ENCODE data around the gene LOC101059915.

Gene LOC101059915

GRCh38 chrX:71667328-71668247 lies at the start of gene LOC101059915:
Gene LOC101059915 (plus strand): TSS chrX:71667546.
- Mint-ChIP-seq H3K4me3 (no peak within 1 kb of the TSS), H3K9me3 (no peaks in the 10 kb centered on the region), H3K36me3 (no peaks in the 10 kb centered on the region), H3K27ac (no peak within 1 kb of the TSS), H3K27me3 (peaks cover 4% of the 10 kb centered on the region), H3K4me1 (peaks cover 34% of the 10 kb centered on the region)
- DNase-seq: no peak

GRCh38 chrX:71617742-71618141 lies 49.6 kb upstream of the LOC101059915 start:
- H3K4me3 Mint-ChIP-seq: peak overlapping the region; percentile 94
- H3K27ac Mint-ChIP-seq: peak overlapping the region; percentile 96
- H3K9me3 Mint-ChIP-seq: peaks cover 4% of the 10 kb centered on the region
- peaks cover 60% of the 10 kb centered on the region for H3K36me3 Mint-ChIP-seq
- DNase-seq: peak; percentile 28
- H3K4me1 Mint-ChIP-seq: peaks cover 55% of the 10 kb centered on the region
- H3K27me3 Mint-ChIP-seq: no peaks in the 10 kb centered on the region

GRCh38 chrX:71618303-71618721 lies 49.0 kb upstream of the LOC101059915 start, which contains the start of gene CXCR3:
Gene CXCR3 (minus strand): TSS chrX:71618511. CDS start chrX:71618449, 62 bp downstream.
- Mint-ChIP-seq H3K4me1 (peaks cover 60% of the 10 kb centered on the region), H3K4me3 (peak within 1 kb of the TSS; percentile 94), H3K9me3 (peaks cover 4% of the 10 kb centered on the region), H3K27ac (peak within 1 kb of the TSS; percentile 96), H3K36me3 (peaks cover 54% of the 10 kb centered on the region), H3K27me3 (no peaks in the 10 kb centered on the region)
- DNase-seq: peak; percentile 85

GRCh38 chrX:71618787-71619186 lies 48.6 kb upstream of the LOC101059915 start:
- H3K27ac Mint-ChIP-seq: peak overlapping the region; percentile 96
- no peak for DNase-seq
- peaks cover 4% of the 10 kb centered on the region for H3K9me3 Mint-ChIP-seq
- peaks cover 65% of the 10 kb centered on the region for H3K4me1 Mint-ChIP-seq
- H3K36me3 Mint-ChIP-seq: peaks cover 50% of the 10 kb centered on the region
- H3K4me3 Mint-ChIP-seq: peak overlapping the region; percentile 94
- H3K27me3 Mint-ChIP-seq: no peaks in the 10 kb centered on the region

GRCh38 chrX:71619193-71619592 lies 48.2 kb upstream of the LOC101059915 start:
- DNase-seq: peak; percentile 76
- peak overlapping the region; percentile 96 for H3K27ac Mint-ChIP-seq
- no peaks in the 10 kb centered on the region for H3K27me3 Mint-ChIP-seq
- H3K36me3 Mint-ChIP-seq: peaks cover 48% of the 10 kb centered on the region
- H3K4me3 Mint-ChIP-seq: peak overlapping the region; percentile 94
- peaks cover 67% of the 10 kb centered on the region for H3K4me1 Mint-ChIP-seq
- H3K9me3 Mint-ChIP-seq: peaks cover 4% of the 10 kb centered on the region

- Mint-ChIP-seq H3K27ac (peak overlapping the region; percentile 96), H3K4me1 (peaks cover 64% of the 10 kb centered on the region), H3K27me3 (no peaks in the 10 kb centered on the region), H3K4me3 (no peak overlapping the region), H3K9me3 (peaks cover 4% of the 10 kb centered on the region), H3K36me3 (peaks cover 43% of the 10 kb centered on the region)
- DNase-seq: no peak
Observed at GRCh38 chrX:71619986-71620385, 47.4 kb upstream of the LOC101059915 start.

- Mint-ChIP-seq H3K4me1 (peaks cover 54% of the 10 kb centered on the region), H3K27ac (peak overlapping the region; percentile 96), H3K27me3 (no peaks in the 10 kb centered on the region), H3K36me3 (peaks cover 26% of the 10 kb centered on the region), H3K9me3 (peaks cover 4% of the 10 kb centered on the region), H3K4me3 (no peak overlapping the region)
- DNase-seq: no peak
Observed at GRCh38 chrX:71621603-71622002, 45.7 kb upstream of the LOC101059915 start.

- no peaks in the 10 kb centered on the region for H3K27me3 Mint-ChIP-seq
Observed at GRCh38 chrX:71622032-71622575, 45.2 kb upstream of the LOC101059915 start.

GRCh38 chrX:71622576-71623450 lies 44.5 kb upstream of the LOC101059915 start:
- Mint-ChIP-seq H3K4me3 (peak overlapping the region; percentile 70), H3K4me1 (peaks cover 52% of the 10 kb centered on the region), H3K9me3 (peaks cover 4% of the 10 kb centered on the region), H3K36me3 (peaks cover 14% of the 10 kb centered on the region), H3K27me3 (no peaks in the 10 kb centered on the region), H3K27ac (peak overlapping the region; percentile 96)
- DNase-seq: peak; percentile 81

More at GRCh38 chrX:71622032-71622575, 45.2 kb upstream of the LOC101059915 start:
- H3K4me3 Mint-ChIP-seq: no peak overlapping the region
- peaks cover 4% of the 10 kb centered on the region for H3K9me3 Mint-ChIP-seq
- peaks cover 52% of the 10 kb centered on the region for H3K4me1 Mint-ChIP-seq
- peaks cover 21% of the 10 kb centered on the region for H3K36me3 Mint-ChIP-seq
- DNase-seq: no peak
- peak overlapping the region; percentile 96 for H3K27ac Mint-ChIP-seq

GRCh38 chrX:71623714-71624113 lies 43.6 kb upstream of the LOC101059915 start:
- peak overlapping the region; percentile 96 for H3K27ac Mint-ChIP-seq
- no peaks in the 10 kb centered on the region for H3K27me3 Mint-ChIP-seq
- no peak for DNase-seq
- H3K36me3 Mint-ChIP-seq: peaks cover 7% of the 10 kb centered on the region
- H3K9me3 Mint-ChIP-seq: peaks cover 4% of the 10 kb centered on the region
- peaks cover 46% of the 10 kb centered on the region for H3K4me1 Mint-ChIP-seq
- peak overlapping the region; percentile 70 for H3K4me3 Mint-ChIP-seq

- DNase-seq: no peak
- Mint-ChIP-seq H3K4me1 (peaks cover 38% of the 10 kb centered on the region), H3K27ac (no peak overlapping the region), H3K36me3 (peaks cover 2% of the 10 kb centered on the region), H3K27me3 (no peaks in the 10 kb centered on the region), H3K4me3 (no peak overlapping the region), H3K9me3 (peaks cover 2% of the 10 kb centered on the region)
Observed at GRCh38 chrX:71625471-71625870, 41.9 kb upstream of the LOC101059915 start.

- Mint-ChIP-seq H3K9me3 (no peaks in the 10 kb centered on the region), H3K27ac (no peak overlapping the region), H3K4me1 (peaks cover 32% of the 10 kb centered on the region), H3K4me3 (no peak overlapping the region), H3K36me3 (no peaks in the 10 kb centered on the region), H3K27me3 (no peaks in the 10 kb centered on the region)
- no peak for DNase-seq
Observed at GRCh38 chrX:71626576-71626975, 40.8 kb upstream of the LOC101059915 start.

- Mint-ChIP-seq H3K27me3 (no peaks in the 10 kb centered on the region), H3K36me3 (no peaks in the 10 kb centered on the region), H3K9me3 (no peaks in the 10 kb centered on the region), H3K4me3 (no peak overlapping the region), H3K4me1 (peaks cover 22% of the 10 kb centered on the region), H3K27ac (no peak overlapping the region)
- DNase-seq: no peak
Observed at GRCh38 chrX:71627588-71628404, 39.5 kb upstream of the LOC101059915 start.

- H3K4me3 Mint-ChIP-seq: no peak overlapping the region
- no peaks in the 10 kb centered on the region for H3K27me3 Mint-ChIP-seq
- H3K36me3 Mint-ChIP-seq: no peaks in the 10 kb centered on the region
- H3K4me1 Mint-ChIP-seq: peaks cover 18% of the 10 kb centered on the region
- H3K27ac Mint-ChIP-seq: no peak overlapping the region
- H3K9me3 Mint-ChIP-seq: no peaks in the 10 kb centered on the region
- no peak for DNase-seq
Observed at GRCh38 chrX:71629467-71629866, 37.9 kb upstream of the LOC101059915 start.

Measured in activated naive CD8-positive, alpha-beta T cell treated with anti-CD3 and anti-CD28 coated beads for 36 hours (primary cell).